GM12873 (cell line): ENCODE results near the gene LNX2.

Source experiments
- CTCF ChIP-seq: IDR thresholded peaks from 2 replicates; pipeline ENCODE4 v1.5.1; 2012; ENCODE audit warnings: low read depth, mild to moderate bottlenecking, moderate library complexity, low read length, control low read depth; ENCODE audit not compliant: insufficient read depth; ENCODE audit errors: missing control alignments

Gene LNX2

GRCh38 chr13:27524981-27525975 is 95.1 kb downstream of the LNX2 start:
- no peak for TF ChIP-seq CTCF

- TF ChIP-seq CTCF: no peak
Measured at GRCh38 chr13:27523346-27524073, 96.8 kb downstream of the LNX2 start.

- TF ChIP-seq CTCF: no peak
Measured at GRCh38 chr13:27522847-27523246, 97.5 kb downstream of the LNX2 start.

- no peak for TF ChIP-seq CTCF
Measured at GRCh38 chr13:27516103-27516502, 104.2 kb downstream of the LNX2 start.

- TF ChIP-seq CTCF: no peak
Measured at GRCh38 chr13:27510082-27510481, 110.2 kb downstream of the LNX2 start.

GRCh38 chr13:27508802-27509201 is 111.5 kb downstream of the LNX2 start:
- TF ChIP-seq CTCF: no peak

GRCh38 chr13:27505792-27506191 is 114.5 kb downstream of the LNX2 start:
- no peak for TF ChIP-seq CTCF
